Adipose tissue (tissue), 3 donors: Measurements from ENCODE around the gene STUB1. TPM values are rescaled to one million over a fixed set of nuclear protein-coding genes. Genes with fewer than 3 reads are reported as not detected.
"Not testable (repeated sequence)": the region's sequence is repeated elsewhere in the genome, so short reads cannot be mapped to it uniquely, and the experiment has no call there.

Experiments
- H3K27ac ChIP-seq: one replicate; pipeline ENCODE4 v1.5.1; 2013; ENCODE audit warnings: low read depth, low read length
- WGBS, 3 donors: extraction: QIAGEN DNeasy Blood & Tissue Kit; methylation state at CpG; one replicate each; pipeline ENCODE4 v1.1.7; 2013; 5-methylcytosine and 5-hydroxymethylcytosine counted together
- polyA plus RNA-seq, 3 donors: library from polyadenylated mRNA; stranded (reverse); fragments of 200-250 nt; gene quantifications; one replicate each; pipeline ENCODE4 v1.2.3, GENCODE V29; 2013
- donor health status: healthy with polysubstance abuse.
- donor health status: Bipolar disorder and iron deficiency.
- donor health status: healthy.

STUB1 gene
- polyA plus RNA-seq, 3 donors: 85.4 to 145 (median 139) TPM

GRCh38 chr16:704047-704446 is 23.8 kb downstream of the STUB1 start:
- 62 to 67% (median 63%) methylated on average over 7 of the region's 7 CpGs for WGBS, 3 donors
- H3K27ac ChIP-seq: no peak overlapping the region

DNA sequence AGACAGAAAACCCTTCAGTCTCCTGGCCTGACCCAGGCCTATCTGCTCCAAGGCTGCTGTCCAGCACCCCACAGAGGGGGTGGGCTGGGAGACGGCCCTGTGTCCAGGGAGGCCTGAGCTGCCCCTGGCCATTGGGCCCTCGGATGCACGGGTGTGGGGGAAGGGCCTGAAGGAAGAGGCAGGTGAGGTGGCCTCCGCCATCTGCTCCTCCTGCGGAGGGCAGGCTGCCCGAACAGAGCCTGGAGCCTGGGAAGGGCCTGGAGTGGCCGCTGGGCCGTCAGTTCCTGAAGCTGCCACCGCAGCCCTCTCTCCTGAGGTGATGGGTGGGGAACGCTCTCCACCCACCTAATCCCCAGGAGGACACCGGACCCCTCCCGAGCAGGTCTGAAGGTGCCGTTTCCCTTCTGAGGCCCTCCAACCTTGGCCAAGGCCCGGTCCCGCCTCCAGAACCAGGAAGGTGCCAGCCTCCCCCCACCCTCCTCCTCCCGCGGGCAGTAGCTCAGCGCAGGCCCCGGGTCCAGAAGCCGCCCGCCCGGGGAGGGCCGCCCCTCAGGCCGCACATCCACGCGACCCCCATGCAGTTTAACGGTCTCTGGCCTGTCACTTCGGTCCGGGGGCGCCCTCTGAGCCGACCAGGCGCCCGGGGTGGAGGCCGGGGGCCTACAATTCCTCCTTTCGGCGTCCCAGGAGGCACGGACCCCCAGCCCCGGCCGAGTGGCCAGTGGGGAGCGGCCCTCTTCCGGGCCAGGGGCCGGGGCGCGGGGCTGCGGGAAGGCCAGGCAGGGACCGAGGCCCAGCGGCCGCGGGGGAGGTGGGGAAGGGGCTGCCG is 24.6 kb downstream of the STUB1 start:
- 11 to 16% (median 12%) methylated on average over 28 to 50 of the region's 50 CpGs for WGBS, 3 donors
- H3K27ac ChIP-seq: no peak overlapping the region

DNA sequence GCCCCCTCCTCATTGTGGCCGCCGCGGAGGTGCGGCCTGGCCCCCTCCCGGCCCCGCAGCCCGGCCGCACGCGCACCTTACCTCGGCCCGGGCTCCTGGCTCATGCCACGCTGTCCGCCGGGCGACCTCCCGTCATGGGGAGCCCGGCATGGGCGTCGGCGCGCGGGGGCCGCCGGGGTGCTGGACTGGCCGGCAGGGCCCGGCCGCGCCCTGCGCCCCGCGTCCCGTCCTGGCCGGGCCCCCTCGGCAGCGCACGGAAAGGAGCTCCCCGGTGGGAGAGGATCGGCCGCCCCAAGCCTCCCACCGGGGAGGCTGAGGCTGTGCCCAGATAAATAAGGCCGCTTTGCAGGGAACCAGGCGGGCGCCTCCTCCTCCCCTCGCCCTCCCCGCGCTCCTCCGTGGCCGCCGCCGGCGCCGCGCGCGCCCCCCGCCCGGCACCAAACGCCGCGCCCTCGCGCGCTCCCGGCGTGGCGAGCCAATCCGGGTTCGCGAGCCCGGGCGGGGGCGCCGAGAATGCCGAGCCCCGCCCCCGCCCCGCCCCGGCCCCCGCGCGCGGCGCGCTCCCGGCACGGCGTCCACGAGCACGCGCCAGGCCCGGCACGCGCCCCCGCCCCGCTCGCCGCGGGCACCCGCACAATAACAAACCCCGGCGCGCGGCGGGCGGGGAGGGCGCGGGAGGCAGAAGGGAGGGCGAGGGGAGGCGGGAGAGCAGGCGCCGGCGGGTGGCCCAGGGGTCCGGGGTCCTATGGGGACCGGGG is 25.4 kb downstream of the STUB1 start, which contains the start of gene FBXL16:
Gene FBXL16, minus strand, starts transcription at position 371 of the 758 bp plus-strand sequence. CDS start 8,396 bp downstream, outside the sequence.
- no peak within 1 kb of the TSS for H3K27ac ChIP-seq
- 1 to 4% (median 1%) methylated on average over 43 to 111 of the region's 115 CpGs for WGBS, 3 donors

GRCh38 chr16:706189-707061 is 26.2 kb downstream of the STUB1 start:
- WGBS, 3 donors: 3 to 5% (median 4%) methylated on average over 39 to 49 of the region's 49 CpGs
- H3K27ac ChIP-seq: no peak overlapping the region

GRCh38 chr16:707062-707538 is 26.9 kb downstream of the STUB1 start:
- WGBS, 3 donors: 30 to 40% (median 38%) methylated on average over 14 of the region's 14 CpGs
- H3K27ac ChIP-seq: no peak overlapping the region

- WGBS, 3 donors: 48 to 51% (median 48%) methylated on average over 3 of the region's 3 CpGs
These were observed 27.8 kb downstream of the STUB1 start for GRCh38 chr16:708019-708418.

GRCh38 chr16:708959-709358 is 28.7 kb downstream of the STUB1 start:
- H3K27ac ChIP-seq: no peak overlapping the region
- WGBS, 3 donors: 62 to 79% (median 69%) methylated on average over 4 of the region's 4 CpGs

More at GRCh38 chr16:708019-708418, 27.8 kb downstream of the STUB1 start:
- no peak overlapping the region for H3K27ac ChIP-seq

DNA sequence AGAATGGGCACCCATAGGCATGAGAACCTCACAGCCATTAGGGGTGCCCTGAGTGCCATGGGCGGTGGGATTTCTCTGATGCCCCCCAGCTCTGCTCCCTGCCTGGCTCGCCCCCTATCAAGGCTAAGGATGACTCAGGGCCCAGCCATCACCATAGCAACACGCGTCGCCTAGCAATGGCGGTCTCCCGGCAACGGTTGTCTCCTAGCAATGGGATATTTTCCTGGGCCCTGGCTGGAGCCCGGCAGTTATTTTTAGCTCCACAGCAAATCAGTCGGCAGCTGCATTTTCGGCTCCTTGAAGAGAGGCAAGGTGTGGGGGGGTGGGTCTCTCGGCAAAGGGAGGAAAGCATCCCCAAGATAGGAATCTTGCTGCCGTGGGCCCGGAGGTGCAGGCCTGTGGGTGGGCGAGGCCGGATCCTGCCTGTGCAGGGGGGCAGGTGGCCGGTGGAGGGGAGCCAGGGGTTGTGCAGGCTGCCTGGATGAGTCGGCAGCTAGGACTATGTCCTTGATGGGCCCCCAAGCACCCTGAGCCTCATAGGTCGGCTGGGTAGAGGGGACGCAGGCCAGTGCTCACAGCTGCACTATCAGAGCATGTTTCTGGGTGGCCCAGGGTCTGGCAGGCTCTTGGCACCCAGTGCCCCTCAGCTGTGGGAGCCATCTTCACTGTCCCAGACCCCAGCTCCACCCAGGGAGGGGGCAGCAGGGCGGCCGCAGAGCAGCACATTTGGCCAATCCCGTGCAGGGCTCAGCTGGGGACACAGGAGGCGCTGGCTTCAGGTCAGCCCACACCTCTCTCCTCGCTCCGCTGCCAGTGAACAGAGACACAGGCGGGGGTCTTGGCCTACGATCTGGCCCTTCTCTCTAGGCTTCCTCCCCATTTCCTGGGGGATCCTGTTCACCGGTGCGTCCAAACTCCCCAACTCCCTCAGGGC is 29.6 kb downstream of the STUB1 start:
- 25 to 28% (median 27%) methylated on average over 30 of the region's 30 CpGs for WGBS, 3 donors
- no peak overlapping the region for H3K27ac ChIP-seq

GRCh38 chr16:710500-711075 is 30.4 kb downstream of the STUB1 start:
- 62 to 68% (median 67%) methylated on average over 21 of the region's 21 CpGs for WGBS, 3 donors
- H3K27ac ChIP-seq: no peak overlapping the region

GRCh38 chr16:711084-711483 is 30.9 kb downstream of the STUB1 start:
- WGBS, 3 donors: 56 to 75% (median 74%) methylated on average over 12 of the region's 12 CpGs
- H3K27ac ChIP-seq: no peak overlapping the region

- 9 to 11% (median 9%) methylated on average over 22 to 25 of the region's 25 CpGs for WGBS, 3 donors
- no peak overlapping the region for H3K27ac ChIP-seq
These were observed 31.5 kb downstream of the STUB1 start for GRCh38 chr16:711548-712320.

- 50 to 56% (median 50%) methylated on average over 13 of the region's 13 CpGs for WGBS, 3 donors
These were observed 32.6 kb downstream of the STUB1 start for GRCh38 chr16:712740-713250.

DNA sequence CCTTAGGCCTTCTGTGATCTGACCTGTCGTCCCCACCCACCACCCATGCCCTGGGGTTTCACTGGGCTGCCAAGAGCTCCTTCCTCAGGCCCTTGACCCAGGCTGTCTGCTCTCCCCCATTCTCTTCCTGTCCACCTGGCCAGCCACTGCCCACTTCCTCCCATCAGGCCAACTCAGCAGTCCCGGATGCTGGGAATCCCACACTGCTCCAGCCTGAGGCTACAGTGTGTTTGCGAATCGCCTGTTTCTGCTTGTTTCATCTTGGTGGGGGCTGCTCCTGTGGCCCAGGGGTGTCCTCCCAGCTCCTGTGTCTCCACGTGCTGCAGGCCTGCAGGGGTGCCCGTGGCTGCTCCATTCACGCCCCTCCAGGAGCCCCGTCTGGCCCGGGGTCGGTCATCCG is 33.9 kb downstream of the STUB1 start:
- 63 to 70% (median 63%) methylated on average over 11 of the region's 11 CpGs for WGBS, 3 donors
- H3K27ac ChIP-seq: no peak overlapping the region

More at GRCh38 chr16:712740-713250, 32.6 kb downstream of the STUB1 start:
- H3K27ac ChIP-seq: not testable (repeated sequence)

- H3K27ac ChIP-seq: no peak within 1 kb of the TSS
- 4 to 6% (median 4%) methylated on average over 74 to 108 of the region's 108 CpGs for WGBS, 3 donors
These were observed 34.6 kb downstream of the STUB1 start, which contains the start of gene METRN for GRCh38 chr16:714558-715476. TSS of gene METRN (plus strand) at chr16:715118. CDS start at chr16:715290, 172 bp downstream.
